Bronchial epithelial cell (primary cell): ENCODE measurements around the gene TRIM40. TPM values are rescaled to one million over a fixed set of nuclear protein-coding genes. Genes with fewer than 3 reads are reported as not detected.

Source experiments
- DNase-seq: peaks from one replicate; pipeline ENCODE4 v3.0.0-alpha.2; 2010; ENCODE audit warnings: low read depth
- FAIRE-seq: peaks from 2 replicates; lab custom pipeline; 2011; peaks lifted over from hg19 to GRCh38; lab: Jason Lieb, UNC
- H3K27me3 ChIP-seq: 2 replicates; pipeline ENCODE4 v1.5.1; 2011; ENCODE audit warnings: low read length; ENCODE audit not compliant: control insufficient read depth, insufficient read depth
- H3K36me3 ChIP-seq: 2 replicates; pipeline ENCODE4 v1.5.1; 2011; ENCODE audit warnings: low read length; ENCODE audit not compliant: control insufficient read depth, insufficient read depth
- H3K4me3 ChIP-seq: 2 replicates; pipeline ENCODE4 v1.5.1; 2011; ENCODE audit warnings: mild to moderate bottlenecking, low read depth, low read length, control low read depth
- CTCF ChIP-seq: IDR thresholded peaks from 2 replicates; pipeline ENCODE4 v1.5.1; 2011; ENCODE audit warnings: mild to moderate bottlenecking, moderate library complexity, low read length, control low read depth, inconsistent platforms; ENCODE audit not compliant: insufficient read depth, severe bottlenecking
- total RNA-seq: library from RNA; depleted of rRNA; stranded (reverse); fragments of >200 nt; gene quantifications from 2 replicates; pipeline ENCODE4 v1.2.1, GENCODE V29; 2014

TRIM40 gene
- total RNA-seq, 1 donor from 2014 or later = not detected

- H3K27me3 ChIP-seq = no peaks in the 10 kb centered on the region
- no peak for TF ChIP-seq CTCF
- H3K36me3 ChIP-seq = peaks cover 45% of the 10 kb centered on the region
- DNase-seq (no peak), FAIRE-seq (no peak)
- H3K4me3 ChIP-seq = no peak overlapping the region
These were observed 59.1 kb downstream of the TRIM40 start for GRCh38 chr6:30194797-30195690.

GRCh38 chr6:30195951-30196350 lies 60.0 kb downstream of the TRIM40 start:
- DNase-seq (no peak), FAIRE-seq (no peak)
- Histone ChIP-seq H3K27me3 (no peaks in the 10 kb centered on the region), H3K4me3 (no peak overlapping the region), H3K36me3 (peaks cover 43% of the 10 kb centered on the region)
- TF ChIP-seq CTCF = no peak

GRCh38 chr6:30196376-30196775 lies 60.4 kb downstream of the TRIM40 start:
- no peak for FAIRE-seq
- Histone ChIP-seq H3K4me3 (no peak overlapping the region), H3K36me3 (peaks cover 41% of the 10 kb centered on the region), H3K27me3 (no peaks in the 10 kb centered on the region)
- DNase-seq = no peak
- no peak for TF ChIP-seq CTCF

Other genes starting within 250 kb of the TRIM40 start
- gene HLA-A, start 193.6 kb upstream of the TRIM40 start, total RNA-seq = 268 and 707 TPM in 2 replicates
- 49.0 and 62.1 TPM in 2 replicates for gene POLR1H, start 74.9 kb upstream of the TRIM40 start, total RNA-seq
- gene PPP1R11, start 68.9 kb upstream of the TRIM40 start, total RNA-seq = 19.0 and 23.4 TPM in 2 replicates
- gene RNF39, start 60.4 kb upstream of the TRIM40 start, total RNA-seq = 1.6 and 1.7 TPM in 2 replicates
- 0.13 TPM in 1 of 2 replicates, not detected in the other for gene TRIM31, start 23.1 kb upstream of the TRIM40 start, total RNA-seq
- not detected in 2 replicates for gene TRIM10, start 25.1 kb downstream of the TRIM40 start, total RNA-seq
- not detected in 2 replicates for gene TRIM15, start 27.4 kb downstream of the TRIM40 start, total RNA-seq
- 24.7 and 50.2 TPM in 2 replicates for gene TRIM26, start 77.3 kb downstream of the TRIM40 start, total RNA-seq
- gene TRIM39, start 190.8 kb downstream of the TRIM40 start, total RNA-seq = 8.4 and 11.1 TPM in 2 replicates
- 29.0 and 45.2 TPM in 2 replicates for gene RPP21, start 209.0 kb downstream of the TRIM40 start, total RNA-seq